ENCODE measurements around the gene IL6R.
"Not testable (repeated sequence)": the region's sequence is repeated elsewhere in the genome, so short reads cannot be mapped to it uniquely, and the experiment has no call there.

The IL6R gene

DNA sequence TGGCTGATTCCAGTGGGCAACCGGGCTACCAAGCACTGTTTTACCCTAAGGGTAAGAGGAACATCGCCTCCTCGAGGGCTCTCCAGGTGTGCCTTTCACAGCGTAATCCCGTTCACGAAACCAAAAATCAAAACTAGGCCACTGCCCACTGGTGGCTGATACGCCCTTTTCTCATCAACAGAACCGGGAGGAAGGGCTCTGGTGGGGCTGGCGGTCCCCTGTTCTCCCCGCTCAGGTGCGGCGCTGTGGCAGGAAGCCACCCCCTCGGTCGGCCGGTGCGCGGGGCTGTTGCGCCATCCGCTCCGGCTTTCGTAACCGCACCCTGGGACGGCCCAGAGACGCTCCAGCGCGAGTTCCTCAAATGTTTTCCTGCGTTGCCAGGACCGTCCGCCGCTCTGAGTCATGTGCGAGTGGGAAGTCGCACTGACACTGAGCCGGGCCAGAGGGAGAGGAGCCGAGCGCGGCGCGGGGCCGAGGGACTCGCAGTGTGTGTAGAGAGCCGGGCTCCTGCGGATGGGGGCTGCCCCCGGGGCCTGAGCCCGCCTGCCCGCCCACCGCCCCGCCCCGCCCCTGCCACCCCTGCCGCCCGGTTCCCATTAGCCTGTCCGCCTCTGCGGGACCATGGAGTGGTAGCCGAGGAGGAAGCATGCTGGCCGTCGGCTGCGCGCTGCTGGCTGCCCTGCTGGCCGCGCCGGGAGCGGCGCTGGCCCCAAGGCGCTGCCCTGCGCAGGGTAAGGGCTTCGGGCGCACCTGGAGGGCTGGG, at the start of gene IL6R:
TSS of gene IL6R (plus strand) at position 360 of the 763 bp plus-strand sequence. CDS start at position 647, 287 bp downstream.
- peak; percentile 76 for DNase-seq (ENCODE audit: extremely low read depth, low read depth)
- TF ChIP-seq, protein P1, sequence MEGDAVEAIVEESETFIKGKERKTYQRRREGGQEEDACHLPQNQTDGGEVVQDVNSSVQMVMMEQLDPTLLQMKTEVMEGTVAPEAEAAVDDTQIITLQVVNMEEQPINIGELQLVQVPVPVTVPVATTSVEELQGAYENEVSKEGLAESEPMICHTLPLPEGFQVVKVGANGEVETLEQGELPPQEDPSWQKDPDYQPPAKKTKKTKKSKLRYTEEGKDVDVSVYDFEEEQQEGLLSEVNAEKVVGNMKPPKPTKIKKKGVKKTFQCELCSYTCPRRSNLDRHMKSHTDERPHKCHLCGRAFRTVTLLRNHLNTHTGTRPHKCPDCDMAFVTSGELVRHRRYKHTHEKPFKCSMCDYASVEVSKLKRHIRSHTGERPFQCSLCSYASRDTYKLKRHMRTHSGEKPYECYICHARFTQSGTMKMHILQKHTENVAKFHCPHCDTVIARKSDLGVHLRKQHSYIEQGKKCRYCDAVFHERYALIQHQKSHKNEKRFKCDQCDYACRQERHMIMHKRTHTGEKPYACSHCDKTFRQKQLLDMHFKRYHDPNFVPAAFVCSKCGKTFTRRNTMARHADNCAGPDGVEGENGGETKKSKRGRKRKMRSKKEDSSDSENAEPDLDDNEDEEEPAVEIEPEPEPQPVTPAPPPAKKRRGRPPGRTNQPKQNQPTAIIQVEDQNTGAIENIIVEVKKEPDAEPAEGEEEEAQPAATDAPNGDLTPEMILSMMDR (IDR thresholded peaks at IDR 0.05; ENCODE audit: low read depth, low read length), result peak; percentile 36

DNA sequence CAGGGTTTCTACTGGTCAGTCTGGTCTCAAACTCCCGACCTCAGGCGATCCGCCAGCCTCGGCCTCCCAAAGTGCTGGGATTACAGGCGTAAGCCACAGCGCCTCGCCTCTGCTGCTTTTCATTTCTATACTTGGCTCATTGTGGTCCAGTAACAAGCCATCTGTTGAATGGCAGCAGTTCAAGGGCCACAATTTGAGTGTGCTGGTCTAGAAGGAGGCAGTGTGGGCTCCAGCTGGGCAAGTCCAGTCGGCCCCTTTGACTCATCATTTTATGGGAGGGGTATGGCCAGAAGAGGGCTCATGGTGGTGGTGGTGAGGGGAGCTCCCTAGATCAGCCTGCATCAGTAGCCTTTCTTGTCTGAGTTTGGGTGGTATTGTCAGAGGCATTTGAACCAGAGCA, 46.6 kb upstream of the IL6R start:
- TF ChIP-seq, protein P1 (IDR thresholded peaks at IDR 0.05; ENCODE audit: low read depth, low read length), result no peak
- DNase-seq (ENCODE audit: extremely low read depth, low read depth), result no peak

DNA sequence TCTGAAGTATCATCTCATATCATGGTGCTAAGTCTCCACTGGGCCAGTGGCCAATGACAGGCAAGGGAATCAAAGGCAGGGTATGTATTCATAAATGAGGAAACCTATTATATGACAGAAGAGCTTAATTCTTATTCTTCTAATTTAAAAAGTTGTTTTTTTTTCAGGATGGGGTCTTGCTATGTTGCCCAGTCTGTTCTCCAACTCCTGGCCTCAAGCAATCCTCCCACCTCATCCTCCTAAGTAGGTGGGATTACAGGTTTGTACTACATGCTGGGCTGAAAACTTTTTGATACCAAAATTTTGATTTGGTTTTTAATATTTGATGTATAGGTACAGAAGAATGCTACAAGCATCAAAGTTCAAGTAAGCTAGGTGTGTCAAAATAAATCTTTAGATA, 44.9 kb upstream of the IL6R start:
- no peak for DNase-seq (ENCODE audit: extremely low read depth, low read depth)
- TF ChIP-seq, protein P1 (IDR thresholded peaks at IDR 0.05; ENCODE audit: low read depth, low read length), result no peak

DNA sequence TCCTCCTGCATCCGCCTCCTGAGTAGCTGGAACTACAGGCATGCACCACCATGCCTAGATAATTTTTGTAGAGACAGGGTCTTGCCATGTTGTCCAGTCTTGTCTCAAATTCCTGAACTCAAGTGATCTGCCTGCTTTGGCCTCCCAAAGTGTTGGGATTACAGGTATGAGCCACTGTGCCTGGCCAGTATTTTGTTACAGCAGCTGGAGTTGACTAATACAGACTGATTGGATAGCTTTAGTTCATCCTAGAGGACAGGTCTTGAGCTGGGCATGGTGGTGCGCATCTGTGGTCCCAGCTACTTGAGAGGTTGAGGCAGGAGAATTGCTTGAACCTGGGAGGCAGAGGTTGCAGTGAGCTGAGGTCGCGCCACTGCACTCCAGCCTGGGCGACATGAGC, 44.3 kb upstream of the IL6R start:
- not testable (repeated sequence) for DNase-seq (ENCODE audit: extremely low read depth, low read depth)

DNA sequence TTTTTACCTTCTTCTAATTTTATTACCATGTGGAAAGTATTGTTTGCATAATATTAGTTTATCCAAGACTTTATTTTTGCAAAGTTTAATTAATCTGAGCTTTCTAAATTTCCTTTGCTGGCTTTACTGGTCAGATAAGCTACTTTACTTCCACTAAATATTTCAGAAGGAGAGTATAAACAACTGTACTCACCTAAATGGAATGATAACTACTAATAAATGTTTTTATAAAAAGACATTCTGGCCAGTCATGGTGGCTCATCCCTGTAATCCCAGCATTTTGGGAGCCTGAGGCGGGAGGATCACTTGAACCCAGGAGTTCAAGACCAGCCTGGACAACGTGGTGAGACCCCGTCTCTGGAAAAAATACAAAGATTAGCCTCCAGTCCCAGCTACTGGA, 43.8 kb upstream of the IL6R start:
- TF ChIP-seq, protein P1 (IDR thresholded peaks at IDR 0.05; ENCODE audit: low read depth, low read length), result no peak
- DNase-seq (ENCODE audit: extremely low read depth, low read depth), result no peak

DNA sequence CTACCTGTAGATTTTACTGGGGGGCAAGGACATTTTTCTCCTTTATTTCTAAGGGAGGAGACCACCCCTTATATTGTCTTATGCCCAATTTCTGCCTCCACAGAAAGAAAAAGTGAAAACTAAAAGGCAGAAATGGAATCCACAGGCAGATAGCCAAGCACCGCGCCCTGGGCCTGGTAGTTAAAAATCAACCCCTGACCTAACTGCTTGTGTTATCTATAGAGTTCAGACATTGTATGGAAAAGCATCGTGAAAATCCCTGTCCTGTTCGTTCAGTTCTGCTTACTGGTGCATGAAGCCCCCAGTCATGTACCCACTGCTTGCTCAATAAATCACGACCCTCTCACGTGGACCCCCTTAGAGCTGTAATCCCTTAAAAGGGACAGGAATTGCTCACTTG, 33.7 kb upstream of the IL6R start:
- TF ChIP-seq, protein P1 (IDR thresholded peaks at IDR 0.05; ENCODE audit: low read depth, low read length), result no peak
- DNase-seq (ENCODE audit: extremely low read depth, low read depth), result no peak

DNA sequence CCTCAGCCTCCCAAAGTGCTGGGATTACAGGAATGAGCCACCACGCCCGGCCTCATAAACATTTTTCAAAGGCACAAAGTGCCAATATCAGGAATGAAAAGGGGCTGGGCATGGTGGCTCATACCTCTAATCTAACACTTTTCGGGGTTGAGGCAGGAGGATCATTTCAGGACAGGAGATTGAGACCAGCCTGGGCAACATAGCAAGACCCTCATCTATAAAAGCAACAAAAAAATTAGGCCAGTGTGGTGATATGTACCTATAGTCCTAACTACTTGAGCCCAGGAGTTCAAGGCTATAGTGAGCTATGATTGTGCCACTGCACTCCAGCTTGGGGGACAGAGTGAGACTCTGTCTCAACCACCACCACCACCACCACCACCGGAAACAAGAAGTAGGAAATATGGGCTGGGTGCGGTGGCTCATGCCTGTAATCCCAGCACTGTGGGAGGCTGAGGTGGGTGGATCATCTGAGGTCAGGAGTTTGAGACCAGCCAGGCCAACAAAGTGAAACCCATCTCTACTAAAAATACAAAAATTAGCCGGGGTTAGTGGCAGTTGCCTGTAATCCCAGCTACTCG, 31.3 kb upstream of the IL6R start:
- not testable (repeated sequence) for DNase-seq (ENCODE audit: extremely low read depth, low read depth)

DNA sequence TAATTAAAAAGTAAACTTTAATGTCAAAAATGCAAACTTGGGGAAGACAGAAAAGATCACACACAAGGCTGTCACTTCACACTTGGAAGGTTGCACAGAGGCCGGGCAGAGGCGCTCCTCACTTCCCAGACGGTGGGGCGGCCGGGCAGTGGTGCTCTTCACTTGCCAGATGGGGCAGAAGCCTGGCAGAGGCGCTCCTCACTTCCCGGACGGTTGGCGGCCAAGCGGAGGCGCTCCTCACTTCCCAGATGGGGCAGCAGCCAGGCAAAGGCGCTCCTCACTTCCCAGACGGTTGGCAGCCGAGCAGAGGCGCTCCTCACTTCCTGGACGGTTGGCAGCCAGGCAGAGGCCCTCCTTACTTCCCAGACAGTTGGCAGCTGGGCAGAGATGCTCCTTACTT, 25.8 kb upstream of the IL6R start:
- no peak for DNase-seq (ENCODE audit: extremely low read depth, low read depth)
- TF ChIP-seq, protein P1 (IDR thresholded peaks at IDR 0.05; ENCODE audit: low read depth, low read length), result no peak

All from AG09319 (cell line).